GM21576 (cell line): ENCODE results near the gene FNDC8.
A peak's percentile ranks its signal among the peaks of the same experiment; 100 is the strongest.
"Not testable (repeated sequence)": the region's sequence is repeated elsewhere in the genome, so short reads cannot be mapped to it uniquely, and the experiment has no call there.

Experiments
- ATAC-seq: cut with Tn5 transposase; IDR thresholded peaks from one replicate; pipeline ENCODE4 v1.9.1; 2021; ENCODE audit warnings: mild to moderate bottlenecking, moderate library complexity; ENCODE audit not compliant: unreplicated experiment

Gene FNDC8

GRCh38 chr17:35094902-35095301, 26.5 kb upstream of the FNDC8 start:
- no peak for ATAC-seq

GRCh38 chr17:35095741-35096140, 25.7 kb upstream of the FNDC8 start:
- ATAC-seq = no peak

- no peak for ATAC-seq
Observed at GRCh38 chr17:35097776-35098175, 23.6 kb upstream of the FNDC8 start.

GRCh38 chr17:35099908-35100307, 21.5 kb upstream of the FNDC8 start:
- ATAC-seq = no peak

GRCh38 chr17:35101036-35101435, 20.4 kb upstream of the FNDC8 start:
- no peak for ATAC-seq

GRCh38 chr17:35101725-35102124, 19.7 kb upstream of the FNDC8 start:
- ATAC-seq = no peak

GRCh38 chr17:35103271-35103670, 18.1 kb upstream of the FNDC8 start:
- ATAC-seq = no peak

GRCh38 chr17:35104844-35105450, 16.5 kb upstream of the FNDC8 start:
- ATAC-seq = no peak

GRCh38 chr17:35110791-35111190, 10.6 kb upstream of the FNDC8 start:
- ATAC-seq = not testable (repeated sequence)

- ATAC-seq = no peak
Observed at GRCh38 chr17:35116845-35117244, 4.6 kb upstream of the FNDC8 start.

GRCh38 chr17:35117984-35118383, 3.4 kb upstream of the FNDC8 start:
- ATAC-seq = no peak

GRCh38 chr17:35119370-35120165, 1.8 kb upstream of the FNDC8 start, which contains the start of gene RAD51D:
Gene RAD51D (minus strand): TSS chr17:35119860. CDS start chr17:35119613, 247 bp downstream.
- peak; percentile 76 for ATAC-seq

- no peak for ATAC-seq
Observed at GRCh38 chr17:35127751-35128514, 6.5 kb downstream of the FNDC8 start.

- ATAC-seq = no peak
Observed at GRCh38 chr17:35129154-35129972, 7.9 kb downstream of the FNDC8 start.

GRCh38 chr17:35129973-35130351, 8.5 kb downstream of the FNDC8 start:
- no peak for ATAC-seq

- ATAC-seq = no peak
Observed at GRCh38 chr17:35130392-35130791, 9.0 kb downstream of the FNDC8 start.

- no peak for ATAC-seq
Observed at GRCh38 chr17:35132099-35132498, 10.7 kb downstream of the FNDC8 start.

- ATAC-seq = no peak
Observed at GRCh38 chr17:35132816-35133550, 11.6 kb downstream of the FNDC8 start.

- ATAC-seq = no peak
Observed at GRCh38 chr17:35135322-35135721, 13.9 kb downstream of the FNDC8 start.

GRCh38 chr17:35138218-35138617, 16.8 kb downstream of the FNDC8 start:
- no peak for ATAC-seq
